HG02884 (cell line): Measurements from ENCODE around the gene RNF5.
"Not testable (repeated sequence)": the region's sequence is repeated elsewhere in the genome, so short reads cannot be mapped to it uniquely, and the experiment has no call there.

Source experiments
- ATAC-seq: cut with Tn5 transposase; IDR thresholded peaks from one replicate; pipeline ENCODE4 v1.9.1; 2021; ENCODE audit warnings: mild to moderate bottlenecking, moderate library complexity; ENCODE audit not compliant: unreplicated experiment

The RNF5 gene

GRCh38 chr6:32177788-32178546 lies at the start of gene RNF5:
Gene RNF5 (plus strand): TSS chr6:32178405. CDS start chr6:32178512, 107 bp downstream.
- ATAC-seq = peak; percentile 72

GRCh38 chr6:32128751-32129296 lies 49.4 kb upstream of the RNF5 start:
- ATAC-seq = no peak

GRCh38 chr6:32129297-32130088 lies 48.7 kb upstream of the RNF5 start:
- no peak for ATAC-seq

GRCh38 chr6:32131439-32131948 lies 46.7 kb upstream of the RNF5 start:
- no peak for ATAC-seq

- ATAC-seq = no peak
These were observed 46.1 kb upstream of the RNF5 start for GRCh38 chr6:32132110-32132509.

GRCh38 chr6:32133786-32134185 lies 44.4 kb upstream of the RNF5 start:
- ATAC-seq = no peak

GRCh38 chr6:32137454-32137853 lies 40.8 kb upstream of the RNF5 start:
- ATAC-seq = no peak

- no peak for ATAC-seq
These were observed 38.6 kb upstream of the RNF5 start for GRCh38 chr6:32139590-32139989.

GRCh38 chr6:32140420-32141046 lies 37.7 kb upstream of the RNF5 start:
- ATAC-seq = no peak

- not testable (repeated sequence) for ATAC-seq
These were observed 34.0 kb upstream of the RNF5 start for GRCh38 chr6:32144238-32144637.

- no peak for ATAC-seq
These were observed 31.9 kb upstream of the RNF5 start for GRCh38 chr6:32146287-32146686.

- no peak for ATAC-seq
These were observed 31.5 kb upstream of the RNF5 start for GRCh38 chr6:32146687-32147086.

GRCh38 chr6:32147401-32148132 lies 30.6 kb upstream of the RNF5 start:
- ATAC-seq = no peak

GRCh38 chr6:32148289-32149091 lies 29.7 kb upstream of the RNF5 start:
- ATAC-seq = no peak

GRCh38 chr6:32149092-32149755 lies 29.0 kb upstream of the RNF5 start:
- ATAC-seq = no peak

GRCh38 chr6:32149932-32150870 lies 28.0 kb upstream of the RNF5 start:
- ATAC-seq = no peak

- ATAC-seq = no peak
These were observed 26.9 kb upstream of the RNF5 start for GRCh38 chr6:32151181-32151862.
